Measurements from ENCODE around the gene FDX2. TPM values are rescaled to one million over a fixed set of nuclear protein-coding genes. Genes with fewer than 3 reads are reported as not detected.

The FDX2 gene
- total RNA-seq, 1 donor from 2014 or later: 22.3 TPM

- Mint-ChIP-seq H3K27ac (ENCODE audit: unreplicated experiment) (no peak overlapping the region), H3K27me3 (ENCODE audit: low read depth) (no peaks in the 10 kb centered on the region), H3K36me3 (ENCODE audit: low read depth) (peaks cover 1% of the 10 kb centered on the region), H3K4me3 (ENCODE audit: unreplicated experiment) (no peak overlapping the region), H3K9me3 (ENCODE audit: low read depth) (no peaks in the 10 kb centered on the region), H3K4me1 (ENCODE audit: low read depth) (peaks cover 27% of the 10 kb centered on the region)
- no peak for TF ChIP-seq CTCF (IDR thresholded peaks at IDR 0.05)
- no peak for DNase-seq (ENCODE audit: low spot score)
Observed at GRCh38 chr19:10274589-10274988, 41.2 kb downstream of the FDX2 start.

GRCh38 chr19:10271543-10272086, 44.2 kb downstream of the FDX2 start:
- Mint-ChIP-seq H3K9me3 (ENCODE audit: low read depth) (no peaks in the 10 kb centered on the region), H3K27ac (ENCODE audit: unreplicated experiment) (peak overlapping the region; percentile 12), H3K4me3 (ENCODE audit: unreplicated experiment) (peak overlapping the region; percentile 58), H3K4me1 (ENCODE audit: low read depth) (peaks cover 17% of the 10 kb centered on the region), H3K27me3 (ENCODE audit: low read depth) (no peaks in the 10 kb centered on the region), H3K36me3 (ENCODE audit: low read depth) (peaks cover 1% of the 10 kb centered on the region)
- TF ChIP-seq CTCF (IDR thresholded peaks at IDR 0.05): no peak
- DNase-seq (ENCODE audit: low spot score): no peak

- Mint-ChIP-seq H3K36me3 (ENCODE audit: low read depth) (peaks cover 1% of the 10 kb centered on the region), H3K4me1 (ENCODE audit: low read depth) (peaks cover 15% of the 10 kb centered on the region), H3K27me3 (ENCODE audit: low read depth) (no peaks in the 10 kb centered on the region), H3K4me3 (ENCODE audit: unreplicated experiment) (peak within 1 kb of the TSS; percentile 58), H3K9me3 (ENCODE audit: low read depth) (no peaks in the 10 kb centered on the region), H3K27ac (ENCODE audit: unreplicated experiment) (peak within 1 kb of the TSS; percentile 12)
- no peak for DNase-seq (ENCODE audit: low spot score)
- TF ChIP-seq CTCF (IDR thresholded peaks at IDR 0.05): peak; percentile 15
Observed at GRCh38 chr19:10270616-10271394, 45.0 kb downstream of the FDX2 start, which contains the start of gene ICAM1. ICAM1 (plus strand) TSS chr19:10271120; CDS start chr19:10271160, 40 bp downstream.

- peak overlapping the region; percentile 58 for H3K4me3 Mint-ChIP-seq (ENCODE audit: unreplicated experiment)
- DNase-seq (ENCODE audit: low spot score): no peak
- H3K36me3 Mint-ChIP-seq (ENCODE audit: low read depth): peaks cover 1% of the 10 kb centered on the region
- peaks cover 15% of the 10 kb centered on the region for H3K4me1 Mint-ChIP-seq (ENCODE audit: low read depth)
- H3K27me3 Mint-ChIP-seq (ENCODE audit: low read depth): no peaks in the 10 kb centered on the region
- TF ChIP-seq CTCF (IDR thresholded peaks at IDR 0.05): no peak
- H3K27ac Mint-ChIP-seq (ENCODE audit: unreplicated experiment): no peak overlapping the region
- H3K9me3 Mint-ChIP-seq (ENCODE audit: low read depth): no peaks in the 10 kb centered on the region
Observed at GRCh38 chr19:10270180-10270615, 45.6 kb downstream of the FDX2 start.

- no peaks in the 10 kb centered on the region for H3K9me3 Mint-ChIP-seq (ENCODE audit: low read depth)
- peak; percentile 94 for TF ChIP-seq CTCF (IDR thresholded peaks at IDR 0.05)
- DNase-seq (ENCODE audit: low spot score): no peak
- no peaks in the 10 kb centered on the region for H3K27me3 Mint-ChIP-seq (ENCODE audit: low read depth)
- H3K4me3 Mint-ChIP-seq (ENCODE audit: unreplicated experiment): peak overlapping the region; percentile 58
- peaks cover 1% of the 10 kb centered on the region for H3K36me3 Mint-ChIP-seq (ENCODE audit: low read depth)
- H3K27ac Mint-ChIP-seq (ENCODE audit: unreplicated experiment): peak overlapping the region; percentile 59
- peaks cover 15% of the 10 kb centered on the region for H3K4me1 Mint-ChIP-seq (ENCODE audit: low read depth)
Observed at GRCh38 chr19:10269333-10270179, 46.3 kb downstream of the FDX2 start.

Measured in chondrocyte (in vitro differentiated cells).